ENCODE measurements around the gene MPLKIP.
"Not testable (repeated sequence)": the region's sequence is repeated elsewhere in the genome, so short reads cannot be mapped to it uniquely, and the experiment has no call there.

- not testable (repeated sequence) for TF ChIP-seq CTCF, POLR2A (IDR thresholded peaks at IDR 0.05)
Observed at GRCh38 chr7:40139891-40140290, 5.5 kb upstream of the MPLKIP start.

Data from thyroid gland (tissue), 4 donors.